Activated T-helper 17 cell treated with anti-CD3 and anti-CD28 coated beads, Interleukin-2, amount 50 U/mL, for 72 hours (primary cell): Measurements from ENCODE around the gene TGFB2. TPM values are rescaled to one million over a fixed set of nuclear protein-coding genes. Genes with fewer than 3 reads are reported as not detected.

Experiments
- ATAC-seq: fragments of 150-1000 bp; cut with Tn5 transposase; replicated peaks from 2 replicates; pipeline ENCODE4 v1.10.0; 2021; ENCODE audit warnings: mild to moderate bottlenecking, moderate library complexity
- H3K27ac Mint-ChIP-seq: one replicate; pipeline ENCODE4 v1.8.0; 2022; ENCODE audit warnings: mixed read lengths
- H3K27me3 Mint-ChIP-seq: one replicate; pipeline ENCODE4 v1.8.0; 2022; ENCODE audit warnings: mixed read lengths
- H3K36me3 Mint-ChIP-seq: one replicate; pipeline ENCODE4 v1.8.0; 2022; ENCODE audit warnings: low read depth, mild to moderate bottlenecking, mixed read lengths
- H3K4me1 Mint-ChIP-seq: one replicate; pipeline ENCODE4 v1.8.0; 2022; ENCODE audit warnings: mixed read lengths
- H3K4me3 Mint-ChIP-seq: one replicate; pipeline ENCODE4 v1.8.0; 2022; ENCODE audit warnings: mild to moderate bottlenecking, mixed read lengths
- H3K9me3 Mint-ChIP-seq: one replicate; pipeline ENCODE4 v1.8.0; 2022; ENCODE audit warnings: mixed read lengths
- total RNA-seq, 2 donors: library from RNA; stranded (reverse); gene quantifications; one replicate each; pipeline ENCODE4 v1.2.3, GENCODE V29; 2022

The TGFB2 gene
- total RNA-seq, 2 donors from 2014 or later, result not detected

- Mint-ChIP-seq H3K4me1 (peaks cover 24% of the 10 kb centered on the region), H3K27me3 (peaks cover 33% of the 10 kb centered on the region), H3K27ac (no peak overlapping the region), H3K9me3 (no peaks in the 10 kb centered on the region), H3K36me3 (no peaks in the 10 kb centered on the region), H3K4me3 (no peak overlapping the region)
- no peak for ATAC-seq
Observed at GRCh38 chr1:218347336-218347722, 2.2 kb downstream of the TGFB2 start.

GRCh38 chr1:218347723-218348627, 2.8 kb downstream of the TGFB2 start:
- no peaks in the 10 kb centered on the region for H3K36me3 Mint-ChIP-seq
- no peaks in the 10 kb centered on the region for H3K9me3 Mint-ChIP-seq
- H3K4me3 Mint-ChIP-seq, result no peak overlapping the region
- H3K4me1 Mint-ChIP-seq, result peaks cover 24% of the 10 kb centered on the region
- no peak overlapping the region for H3K27ac Mint-ChIP-seq
- H3K27me3 Mint-ChIP-seq, result peaks cover 33% of the 10 kb centered on the region
- no peak for ATAC-seq

- no peak for ATAC-seq
- Mint-ChIP-seq H3K4me3 (no peak overlapping the region), H3K9me3 (no peaks in the 10 kb centered on the region), H3K36me3 (no peaks in the 10 kb centered on the region), H3K27me3 (peaks cover 33% of the 10 kb centered on the region), H3K27ac (no peak overlapping the region), H3K4me1 (peaks cover 24% of the 10 kb centered on the region)
Observed at GRCh38 chr1:218348628-218349071, 3.5 kb downstream of the TGFB2 start.

- no peak for ATAC-seq
- peaks cover 37% of the 10 kb centered on the region for H3K27me3 Mint-ChIP-seq
- peaks cover 24% of the 10 kb centered on the region for H3K4me1 Mint-ChIP-seq
- no peaks in the 10 kb centered on the region for H3K36me3 Mint-ChIP-seq
- H3K27ac Mint-ChIP-seq, result no peak overlapping the region
- H3K9me3 Mint-ChIP-seq, result no peaks in the 10 kb centered on the region
- no peak overlapping the region for H3K4me3 Mint-ChIP-seq
Observed at GRCh38 chr1:218349348-218350034, 4.4 kb downstream of the TGFB2 start.

GRCh38 chr1:218350035-218350525, 4.9 kb downstream of the TGFB2 start:
- peaks cover 37% of the 10 kb centered on the region for H3K27me3 Mint-ChIP-seq
- ATAC-seq, result no peak
- no peaks in the 10 kb centered on the region for H3K36me3 Mint-ChIP-seq

GRCh38 chr1:218350801-218351266, 5.7 kb downstream of the TGFB2 start:
- H3K27ac Mint-ChIP-seq, result peak overlapping the region; percentile 28
- no peaks in the 10 kb centered on the region for H3K36me3 Mint-ChIP-seq
- H3K27me3 Mint-ChIP-seq, result peaks cover 37% of the 10 kb centered on the region
- H3K9me3 Mint-ChIP-seq, result no peaks in the 10 kb centered on the region
- H3K4me3 Mint-ChIP-seq, result peak overlapping the region; percentile 57
- peaks cover 24% of the 10 kb centered on the region for H3K4me1 Mint-ChIP-seq
- ATAC-seq, result no peak

More at GRCh38 chr1:218350035-218350525, 4.9 kb downstream of the TGFB2 start:
- no peaks in the 10 kb centered on the region for H3K9me3 Mint-ChIP-seq
- no peak overlapping the region for H3K4me3 Mint-ChIP-seq
- no peak overlapping the region for H3K27ac Mint-ChIP-seq
- peaks cover 24% of the 10 kb centered on the region for H3K4me1 Mint-ChIP-seq

- ATAC-seq, result peak; percentile 85
- H3K27ac Mint-ChIP-seq, result peak overlapping the region; percentile 28
- H3K27me3 Mint-ChIP-seq, result peaks cover 31% of the 10 kb centered on the region
- peaks cover 19% of the 10 kb centered on the region for H3K4me1 Mint-ChIP-seq
- H3K4me3 Mint-ChIP-seq, result peak overlapping the region; percentile 57
- no peaks in the 10 kb centered on the region for H3K9me3 Mint-ChIP-seq
- no peaks in the 10 kb centered on the region for H3K36me3 Mint-ChIP-seq
Observed at GRCh38 chr1:218351391-218352074, 6.4 kb downstream of the TGFB2 start.

- ATAC-seq, result no peak
- no peaks in the 10 kb centered on the region for H3K36me3 Mint-ChIP-seq
- peaks cover 14% of the 10 kb centered on the region for H3K4me1 Mint-ChIP-seq
- peak overlapping the region; percentile 57 for H3K4me3 Mint-ChIP-seq
- H3K9me3 Mint-ChIP-seq, result no peaks in the 10 kb centered on the region
- H3K27me3 Mint-ChIP-seq, result peaks cover 26% of the 10 kb centered on the region
- H3K27ac Mint-ChIP-seq, result no peak overlapping the region
Observed at GRCh38 chr1:218352075-218352438, 6.9 kb downstream of the TGFB2 start.

- H3K4me1 Mint-ChIP-seq, result peaks cover 11% of the 10 kb centered on the region
- no peak for ATAC-seq
- H3K4me3 Mint-ChIP-seq, result no peak overlapping the region
- no peak overlapping the region for H3K27ac Mint-ChIP-seq
- H3K9me3 Mint-ChIP-seq, result no peaks in the 10 kb centered on the region
- no peaks in the 10 kb centered on the region for H3K36me3 Mint-ChIP-seq
- H3K27me3 Mint-ChIP-seq, result peaks cover 10% of the 10 kb centered on the region
Observed at GRCh38 chr1:218353656-218354055, 8.5 kb downstream of the TGFB2 start.

GRCh38 chr1:218355278-218355677, 10.1 kb downstream of the TGFB2 start:
- no peak overlapping the region for H3K4me3 Mint-ChIP-seq
- no peak overlapping the region for H3K27ac Mint-ChIP-seq
- H3K27me3 Mint-ChIP-seq, result peaks cover 7% of the 10 kb centered on the region
- H3K4me1 Mint-ChIP-seq, result peaks cover 11% of the 10 kb centered on the region
- ATAC-seq, result no peak
- H3K36me3 Mint-ChIP-seq, result no peaks in the 10 kb centered on the region
- H3K9me3 Mint-ChIP-seq, result no peaks in the 10 kb centered on the region

- ATAC-seq, result no peak
- Mint-ChIP-seq H3K27ac (no peak overlapping the region), H3K4me1 (no peaks in the 10 kb centered on the region), H3K27me3 (peaks cover 5% of the 10 kb centered on the region), H3K36me3 (no peaks in the 10 kb centered on the region), H3K4me3 (no peak overlapping the region), H3K9me3 (no peaks in the 10 kb centered on the region)
Observed at GRCh38 chr1:218357211-218357892, 12.2 kb downstream of the TGFB2 start.

GRCh38 chr1:218357893-218358232, 12.7 kb downstream of the TGFB2 start:
- Mint-ChIP-seq H3K36me3 (no peaks in the 10 kb centered on the region), H3K4me1 (no peaks in the 10 kb centered on the region), H3K4me3 (no peak overlapping the region), H3K27me3 (peaks cover 5% of the 10 kb centered on the region), H3K9me3 (no peaks in the 10 kb centered on the region), H3K27ac (no peak overlapping the region)
- ATAC-seq, result no peak

GRCh38 chr1:218361298-218362065, 16.3 kb downstream of the TGFB2 start:
- no peaks in the 10 kb centered on the region for H3K36me3 Mint-ChIP-seq
- no peaks in the 10 kb centered on the region for H3K27me3 Mint-ChIP-seq
- ATAC-seq, result no peak
- no peaks in the 10 kb centered on the region for H3K9me3 Mint-ChIP-seq
- no peak overlapping the region for H3K4me3 Mint-ChIP-seq
- no peak overlapping the region for H3K27ac Mint-ChIP-seq
- no peaks in the 10 kb centered on the region for H3K4me1 Mint-ChIP-seq
